HEK293 (cell line): Measurements from ENCODE around the gene NPHP4.

Source experiments
- CTCF ChIA-PET: fragments of 350-600 bp; formaldehyde crosslinking; extraction: SDS; loops from one replicate; lab custom pipeline; 2021; ENCODE audit warnings: antibody characterized with exemption; lab: Yijun Ruan, JAX
- POLR2A ChIA-PET: fragments of 300-600 bp; formaldehyde crosslinking; extraction: SDS; loops from one replicate; lab custom pipeline; 2020; ENCODE audit warnings: antibody characterized with exemption, inconsistent platforms; lab: Yijun Ruan, JAX
- H3K27ac ChIP-seq: fragments of 200-500 bp; sonication (Bioruptor generic); 2 replicates; pipeline ENCODE4 v1.5.1; 2014; ENCODE audit warnings: low read depth, low read length, control low read depth, inconsistent platforms; ENCODE audit errors: extremely low read depth
- H3K36me3 ChIP-seq, 2 experiments: fragments of 200-500 bp in 1 of 2; sonication (Bioruptor generic) in 1 of 2; 1 replicate in 1 of 2; 2 replicates in 1 of 2; pipeline ENCODE4 v1.5.1; 2014 to 2017; ENCODE audit warnings: inconsistent platforms in 2 of 2, low read length in 2 of 2; ENCODE audit not compliant: control insufficient read depth in 2 of 2, insufficient read depth in 1 of 2
- H3K4me1 ChIP-seq: fragments of 200-500 bp; sonication (Bioruptor generic); 2 replicates; pipeline ENCODE4 v1.5.1; 2014; ENCODE audit warnings: mild to moderate bottlenecking, low read length, inconsistent platforms; ENCODE audit not compliant: control insufficient read depth, insufficient read depth
- H3K4me3 ChIP-seq: 2 replicates; pipeline ENCODE4 v1.5.1; 2011; ENCODE audit warnings: low read depth, mild to moderate bottlenecking, control low read depth, low read length, moderate library complexity
- H3K9me3 ChIP-seq: fragments of 200-500 bp; sonication (Bioruptor generic); 2 replicates; pipeline ENCODE4 v1.5.1; 2014; ENCODE audit warnings: low read depth, low read length, inconsistent platforms; ENCODE audit not compliant: control insufficient read depth, insufficient read depth
- BCL6B ChIP-seq: fragments of 450-650 bp; formaldehyde crosslinking; IDR thresholded peaks from 2 replicates; pipeline ENCODE4 v1.5.1; 2017; ENCODE audit warnings: missing biosample characterization, missing genetic modification characterization
- GLI2 ChIP-seq: fragments of 450-650 bp; formaldehyde crosslinking; IDR thresholded peaks from 2 replicates; pipeline ENCODE4; 2017; ENCODE audit warnings: missing biosample characterization, missing genetic modification characterization, low read depth, borderline replicate concordance
- HOXA7 ChIP-seq: sonication (generic); formaldehyde crosslinking; IDR thresholded peaks from 2 replicates; pipeline ENCODE4 v1.8.1; 2022; ENCODE audit warnings: missing genetic modification reagents, borderline replicate concordance
- SCRT1 ChIP-seq: fragments of 450-650 bp; formaldehyde crosslinking; IDR thresholded peaks from 2 replicates; pipeline ENCODE4 v1.5.1; 2016; ENCODE audit warnings: missing biosample characterization, missing genetic modification characterization, borderline replicate concordance
- TCF7L2 ChIP-seq: IDR thresholded peaks from 2 replicates; pipeline ENCODE4 v1.6.1; 2011; ENCODE audit warnings: low read depth, mild to moderate bottlenecking, inconsistent platforms, low read length, moderate library complexity, borderline replicate concordance
- YY1 ChIP-seq: fragments of 450-650 bp; formaldehyde crosslinking; IDR thresholded peaks from 2 replicates; pipeline ENCODE4 v1.5.1; 2018; ENCODE audit warnings: missing biosample characterization, missing genetic modification characterization
- YY2 ChIP-seq: fragments of 450-650 bp; formaldehyde crosslinking; IDR thresholded peaks from 2 replicates; pipeline ENCODE4 v1.5.1; 2016; ENCODE audit warnings: missing biosample characterization, missing genetic modification characterization
- ZBTB7A ChIP-seq: fragments of 450-650 bp; formaldehyde crosslinking; IDR thresholded peaks from 2 replicates; pipeline ENCODE4 v1.5.1; 2016; ENCODE audit warnings: low read depth, missing biosample characterization, missing genetic modification characterization
- ZNF146 ChIP-seq: fragments of 450-650 bp; formaldehyde crosslinking; IDR thresholded peaks from 2 replicates; pipeline ENCODE4 v1.5.1; 2016; ENCODE audit warnings: missing biosample characterization, missing genetic modification characterization
- ZNF184 ChIP-seq: fragments of 450-650 bp; IDR thresholded peaks from 2 replicates; pipeline ENCODE4 v1.5.1; 2018; ENCODE audit warnings: missing biosample characterization, mild to moderate bottlenecking, missing genetic modification characterization
- ZNF423 ChIP-seq: fragments of 450-650 bp; formaldehyde crosslinking; IDR thresholded peaks from 2 replicates; pipeline ENCODE4 v1.5.1; 2016; ENCODE audit warnings: missing biosample characterization, missing genetic modification characterization
- ZNF48 ChIP-seq: fragments of 450-650 bp; formaldehyde crosslinking; IDR thresholded peaks from 2 replicates; pipeline ENCODE4 v1.5.1; 2016; ENCODE audit warnings: missing biosample characterization, missing genetic modification characterization
- ZNF513 ChIP-seq: fragments of 450-650 bp; IDR thresholded peaks from 2 replicates; pipeline ENCODE4 v1.5.1; 2018; ENCODE audit warnings: missing biosample characterization, missing genetic modification characterization
- ZNF518A ChIP-seq: fragments of 450-650 bp; formaldehyde crosslinking; conservative IDR thresholded peaks from 2 replicates; pipeline ENCODE4 v1.5.1; 2016; ENCODE audit warnings: low read depth, missing biosample characterization, missing genetic modification characterization
- ZNF529 ChIP-seq: fragments of 450-650 bp; formaldehyde crosslinking; IDR thresholded peaks from 2 replicates; pipeline ENCODE4 v1.5.1; 2017; ENCODE audit warnings: missing genetic modification characterization, missing biosample characterization; ENCODE audit not compliant: insufficient replicate concordance
- ZNF558 ChIP-seq: fragments of 450-650 bp; formaldehyde crosslinking; IDR thresholded peaks from 2 replicates; pipeline ENCODE4 v1.5.1; 2016; ENCODE audit warnings: missing biosample characterization, missing genetic modification characterization
- ZNF670 ChIP-seq: fragments of 450-650 bp; formaldehyde crosslinking; IDR thresholded peaks from 2 replicates; pipeline ENCODE4 v1.5.1; 2016; ENCODE audit warnings: missing biosample characterization, missing genetic modification characterization, low read depth
- ZNF777 ChIP-seq: fragments of 450-650 bp; formaldehyde crosslinking; IDR thresholded peaks from 2 replicates; pipeline ENCODE4 v1.5.1; 2017; ENCODE audit warnings: missing biosample characterization, missing genetic modification characterization, borderline replicate concordance

The NPHP4 gene

GRCh38 chr1:5950994-5951785 is 41.0 kb downstream of the NPHP4 start:
- Histone ChIP-seq H3K36me3 (peaks cover 0 to 59% of the 10 kb centered on the region in 2 experiments; a peak in 1 of 3 replicates), H3K9me3 (no peaks in the 10 kb centered on the region), H3K27ac (no peak overlapping the region), H3K4me3 (no peak overlapping the region), H3K4me1 (no peaks in the 10 kb centered on the region)
- POLR2A ChIA-PET, result no interaction called here
- CTCF ChIA-PET, result interaction anchor here (0.7 kb wide), 1 partner anchor 441 kb away, joined by 3 read pairs; no protein-coding TSS in a partner anchor
- no peak for TF ChIP-seq HOXA7
- no peak for TF ChIP-seq ZNF777 (tag by site-specific recombination)
- TF ChIP-seq ZNF146 (tag by site-specific recombination), result no peak
- no peak for TF ChIP-seq ZNF513
- no peak for TF ChIP-seq ZNF670 (tag by site-specific recombination)
- no peak for TF ChIP-seq BCL6B (tag by site-specific recombination)
- no peak for TF ChIP-seq GLI2 (tag by site-specific recombination)
- no peak for TF ChIP-seq ZNF529 (tag by site-specific recombination)
- TF ChIP-seq SCRT1 (tag by site-specific recombination), result no peak
- TF ChIP-seq ZNF423 (tag by site-specific recombination), result no peak
- no peak for TF ChIP-seq YY2 (tag by site-specific recombination)
- TF ChIP-seq ZNF558 (tag by site-specific recombination), result no peak
- no peak for TF ChIP-seq ZNF518A
- TF ChIP-seq ZNF184 (tag by site-specific recombination), result no peak
- no peak for TF ChIP-seq ZNF48 (tag by site-specific recombination)
- TF ChIP-seq TCF7L2, result no peak
- no peak for TF ChIP-seq ZBTB7A (tag by site-specific recombination)
- no peak for TF ChIP-seq YY1 (tag by site-specific recombination)
